ENCODE results near the gene DDX1. TPM values are rescaled to one million over a fixed set of nuclear protein-coding genes. Genes with fewer than 3 reads are reported as not detected.

The DDX1 gene
- total RNA-seq, 4 donors from 2014 or later: 48.7 to 60.0 (median 55.1) TPM

- no peak for TF ChIP-seq CTCF (IDR thresholded peaks at IDR 0.05)
- no peak for ATAC-seq (ENCODE audit: low FRiP score)
- no peak for DNase-seq (ENCODE audit: low spot score)
These were observed 42.7 kb upstream of the DDX1 start for GRCh38 chr2:15548974-15549373.

- no peak for ATAC-seq (ENCODE audit: low FRiP score)
- TF ChIP-seq CTCF (IDR thresholded peaks at IDR 0.05): no peak
- DNase-seq (ENCODE audit: low spot score): no peak
These were observed 38.1 kb upstream of the DDX1 start for GRCh38 chr2:15553519-15553918.

GRCh38 chr2:15553951-15554350 lies 37.7 kb upstream of the DDX1 start:
- no peak for TF ChIP-seq CTCF (IDR thresholded peaks at IDR 0.05)
- DNase-seq (ENCODE audit: low spot score) (no peak), ATAC-seq (ENCODE audit: low FRiP score) (no peak)

- TF ChIP-seq CTCF (IDR thresholded peaks at IDR 0.05): no peak
- DNase-seq (ENCODE audit: low spot score) (no peak), ATAC-seq (ENCODE audit: low FRiP score) (no peak)
These were observed 37.0 kb upstream of the DDX1 start for GRCh38 chr2:15554525-15555218.

- DNase-seq (ENCODE audit: low spot score) (no peak), ATAC-seq (ENCODE audit: low FRiP score) (no peak)
- no peak for TF ChIP-seq CTCF (IDR thresholded peaks at IDR 0.05)
These were observed 35.9 kb upstream of the DDX1 start for GRCh38 chr2:15555760-15556193.

- DNase-seq (ENCODE audit: low spot score) (no peak), ATAC-seq (ENCODE audit: low FRiP score) (no peak)
- TF ChIP-seq CTCF (IDR thresholded peaks at IDR 0.05): no peak
These were observed 35.2 kb upstream of the DDX1 start for GRCh38 chr2:15556311-15556930.

- no peak for ATAC-seq (ENCODE audit: low FRiP score)
- DNase-seq (ENCODE audit: low spot score): no peak
- no peak for TF ChIP-seq CTCF (IDR thresholded peaks at IDR 0.05)
These were observed 33.8 kb upstream of the DDX1 start for GRCh38 chr2:15557887-15558311.

All from omental fat pad (tissue), 4 donors.